HEK293 (cell line): Measurements from ENCODE around the gene WDR73.

Experiments
- PRDM10 ChIP-seq: fragments of 450-650 bp; formaldehyde crosslinking; IDR thresholded peaks from 2 replicates; pipeline ENCODE4 v1.5.1; 2016; ENCODE audit warnings: missing biosample characterization, missing genetic modification characterization
- ZNF223 ChIP-seq: fragments of 450-650 bp; formaldehyde crosslinking; IDR thresholded peaks from 2 replicates; pipeline ENCODE4 v1.5.1; 2016; ENCODE audit warnings: missing biosample characterization, missing genetic modification characterization
- ZNF785 ChIP-seq: fragments of 450-650 bp; formaldehyde crosslinking; IDR thresholded peaks from 2 replicates; pipeline ENCODE4 v1.5.1; 2016; ENCODE audit warnings: missing biosample characterization, missing genetic modification characterization

GRCh38 chr15:84657748-84658079, 3.6 kb upstream of the WDR73 start:
- TF ChIP-seq ZNF785 (tag by site-specific recombination) (no peak), PRDM10 (tag by site-specific recombination) (no peak), ZNF223 (no peak)
